Measurements from ENCODE around the gene PMVK.
"Not testable (repeated sequence)": the region's sequence is repeated elsewhere in the genome, so short reads cannot be mapped to it uniquely, and the experiment has no call there.

PMVK gene

GRCh38 chr1:154936555-154937084 is at the start of gene PMVK:
Gene PMVK, minus strand, starts transcription at chr1:154936719. Its CDS starts 34 bp downstream, at chr1:154936685.
- Mint-ChIP-seq H3K4me3 (peak within 1 kb of the TSS; percentile 97), H3K36me3 (ENCODE audit: low read depth) (peaks cover 3% of the 10 kb centered on the region), H3K27me3 (no peaks in the 10 kb centered on the region), H3K9me3 (no peaks in the 10 kb centered on the region), H3K4me1 (peaks cover 66% of the 10 kb centered on the region), H3K27ac (peak within 1 kb of the TSS; percentile 100)
- peak; percentile 95 for DNase-seq
- peak; percentile 82 for ATAC-seq

GRCh38 chr1:154983776-154984466 is 47.4 kb upstream of the PMVK start:
- no peak overlapping the region for H3K27ac Mint-ChIP-seq
- H3K36me3 Mint-ChIP-seq (ENCODE audit: low read depth) = peaks cover 32% of the 10 kb centered on the region
- H3K4me3 Mint-ChIP-seq = no peak overlapping the region
- ATAC-seq (no peak), DNase-seq (no peak)
- peaks cover 21% of the 10 kb centered on the region for H3K4me1 Mint-ChIP-seq
- no peaks in the 10 kb centered on the region for H3K27me3 Mint-ChIP-seq
- H3K9me3 Mint-ChIP-seq = no peaks in the 10 kb centered on the region

GRCh38 chr1:154982897-154983648 is 46.6 kb upstream of the PMVK start, which contains the start of gene FLAD1:
Gene FLAD1, plus strand, starts transcription at chr1:154983344. Its CDS starts 351 bp downstream, at chr1:154983695.
- peak; percentile 95 for DNase-seq
- Mint-ChIP-seq H3K27ac (no peak within 1 kb of the TSS), H3K4me1 (peaks cover 18% of the 10 kb centered on the region), H3K36me3 (ENCODE audit: low read depth) (peaks cover 32% of the 10 kb centered on the region), H3K27me3 (no peaks in the 10 kb centered on the region), H3K9me3 (no peaks in the 10 kb centered on the region), H3K4me3 (no peak within 1 kb of the TSS)
- peak; percentile 100 for ATAC-seq

GRCh38 chr1:154982341-154982740 is 45.8 kb upstream of the PMVK start:
- peaks cover 23% of the 10 kb centered on the region for H3K4me1 Mint-ChIP-seq
- H3K9me3 Mint-ChIP-seq = no peaks in the 10 kb centered on the region
- ATAC-seq = no peak
- no peaks in the 10 kb centered on the region for H3K27me3 Mint-ChIP-seq
- H3K27ac Mint-ChIP-seq = no peak overlapping the region
- no peak for DNase-seq
- H3K36me3 Mint-ChIP-seq (ENCODE audit: low read depth) = peaks cover 33% of the 10 kb centered on the region
- H3K4me3 Mint-ChIP-seq = no peak overlapping the region

- ATAC-seq (no peak), DNase-seq (no peak)
- Mint-ChIP-seq H3K9me3 (no peaks in the 10 kb centered on the region), H3K4me3 (no peak overlapping the region), H3K4me1 (peaks cover 11% of the 10 kb centered on the region), H3K36me3 (ENCODE audit: low read depth) (peaks cover 36% of the 10 kb centered on the region), H3K27ac (no peak overlapping the region), H3K27me3 (no peaks in the 10 kb centered on the region)
Measured at GRCh38 chr1:154978360-154978759, 41.8 kb upstream of the PMVK start.

- not testable (repeated sequence) for DNase-seq, H3K27ac Mint-ChIP-seq, H3K9me3 Mint-ChIP-seq, ATAC-seq, H3K4me3 Mint-ChIP-seq, H3K27me3 Mint-ChIP-seq
- Mint-ChIP-seq H3K36me3 (ENCODE audit: low read depth) (peaks cover 36% of the 10 kb centered on the region), H3K4me1 (peaks cover 15% of the 10 kb centered on the region)
Measured at GRCh38 chr1:154977762-154978161, 41.2 kb upstream of the PMVK start.

- H3K27ac Mint-ChIP-seq = no peak overlapping the region
- H3K4me3 Mint-ChIP-seq = no peak overlapping the region
- DNase-seq (peak; percentile 74), ATAC-seq (peak; percentile 26)
- H3K36me3 Mint-ChIP-seq (ENCODE audit: low read depth) = peaks cover 26% of the 10 kb centered on the region
- H3K27me3 Mint-ChIP-seq = no peaks in the 10 kb centered on the region
- H3K9me3 Mint-ChIP-seq = no peaks in the 10 kb centered on the region
- peaks cover 31% of the 10 kb centered on the region for H3K4me1 Mint-ChIP-seq
Measured at GRCh38 chr1:154975409-154976059, 39.0 kb upstream of the PMVK start.

- Mint-ChIP-seq H3K4me3 (no peak overlapping the region), H3K4me1 (peaks cover 31% of the 10 kb centered on the region), H3K27ac (no peak overlapping the region), H3K36me3 (ENCODE audit: low read depth) (peaks cover 26% of the 10 kb centered on the region), H3K9me3 (no peaks in the 10 kb centered on the region), H3K27me3 (no peaks in the 10 kb centered on the region)
- ATAC-seq = peak; percentile 64
- DNase-seq = peak; percentile 95
Measured at GRCh38 chr1:154974808-154975408, 38.4 kb upstream of the PMVK start.

- H3K4me3 Mint-ChIP-seq = no peak within 1 kb of the TSS
Measured at GRCh38 chr1:154974102-154974807, 37.7 kb upstream of the PMVK start, which contains the start of gene CKS1B. Gene CKS1B, plus strand, starts transcription at chr1:154974681. Its CDS starts 65 bp downstream, at chr1:154974746.

GRCh38 chr1:154973344-154974101 is 37.0 kb upstream of the PMVK start:
- no peak overlapping the region for H3K4me3 Mint-ChIP-seq
- no peak overlapping the region for H3K27ac Mint-ChIP-seq
- no peaks in the 10 kb centered on the region for H3K9me3 Mint-ChIP-seq
- peak; percentile 11 for ATAC-seq
- peaks cover 17% of the 10 kb centered on the region for H3K36me3 Mint-ChIP-seq (ENCODE audit: low read depth)
- H3K27me3 Mint-ChIP-seq = no peaks in the 10 kb centered on the region
- peak; percentile 97 for DNase-seq
- peaks cover 36% of the 10 kb centered on the region for H3K4me1 Mint-ChIP-seq

More at GRCh38 chr1:154974102-154974807, 37.7 kb upstream of the PMVK start, which contains the start of gene CKS1B:
- DNase-seq = peak; percentile 92
- peaks cover 21% of the 10 kb centered on the region for H3K36me3 Mint-ChIP-seq (ENCODE audit: low read depth)
- peak; percentile 86 for ATAC-seq
- H3K27me3 Mint-ChIP-seq = no peaks in the 10 kb centered on the region
- no peak within 1 kb of the TSS for H3K27ac Mint-ChIP-seq
- H3K4me1 Mint-ChIP-seq = peaks cover 36% of the 10 kb centered on the region
- H3K9me3 Mint-ChIP-seq = no peaks in the 10 kb centered on the region

- Mint-ChIP-seq H3K4me1 (peaks cover 34% of the 10 kb centered on the region), H3K36me3 (ENCODE audit: low read depth) (peaks cover 9% of the 10 kb centered on the region), H3K9me3 (no peaks in the 10 kb centered on the region), H3K4me3 (no peak overlapping the region), H3K27me3 (no peaks in the 10 kb centered on the region), H3K27ac (peak overlapping the region; percentile 60)
- ATAC-seq = no peak
- no peak for DNase-seq
Measured at GRCh38 chr1:154972517-154973343, 36.2 kb upstream of the PMVK start.

- no peak for DNase-seq
- H3K4me3 Mint-ChIP-seq = no peak overlapping the region
Measured at GRCh38 chr1:154972213-154972516, 35.6 kb upstream of the PMVK start.

More at GRCh38 chr1:154972213-154972516, 35.6 kb upstream of the PMVK start:
- Mint-ChIP-seq H3K36me3 (ENCODE audit: low read depth) (peaks cover 9% of the 10 kb centered on the region), H3K27ac (peak overlapping the region; percentile 60), H3K4me1 (peaks cover 30% of the 10 kb centered on the region), H3K9me3 (no peaks in the 10 kb centered on the region), H3K27me3 (no peaks in the 10 kb centered on the region)
- no peak for ATAC-seq

Data from activated naive CD8-positive, alpha-beta T cell treated with anti-CD3 and anti-CD28 coated beads, Interleukin-2, amount 50 U/mL, for 24 hours (primary cell).